ENCODE measurements around the gene SACM1L.

The SACM1L gene

GRCh38 chr3:45771831-45772230 lies 82.6 kb downstream of the SACM1L start:
- DNase-seq (ENCODE audit: low read depth): no peak

DNA sequence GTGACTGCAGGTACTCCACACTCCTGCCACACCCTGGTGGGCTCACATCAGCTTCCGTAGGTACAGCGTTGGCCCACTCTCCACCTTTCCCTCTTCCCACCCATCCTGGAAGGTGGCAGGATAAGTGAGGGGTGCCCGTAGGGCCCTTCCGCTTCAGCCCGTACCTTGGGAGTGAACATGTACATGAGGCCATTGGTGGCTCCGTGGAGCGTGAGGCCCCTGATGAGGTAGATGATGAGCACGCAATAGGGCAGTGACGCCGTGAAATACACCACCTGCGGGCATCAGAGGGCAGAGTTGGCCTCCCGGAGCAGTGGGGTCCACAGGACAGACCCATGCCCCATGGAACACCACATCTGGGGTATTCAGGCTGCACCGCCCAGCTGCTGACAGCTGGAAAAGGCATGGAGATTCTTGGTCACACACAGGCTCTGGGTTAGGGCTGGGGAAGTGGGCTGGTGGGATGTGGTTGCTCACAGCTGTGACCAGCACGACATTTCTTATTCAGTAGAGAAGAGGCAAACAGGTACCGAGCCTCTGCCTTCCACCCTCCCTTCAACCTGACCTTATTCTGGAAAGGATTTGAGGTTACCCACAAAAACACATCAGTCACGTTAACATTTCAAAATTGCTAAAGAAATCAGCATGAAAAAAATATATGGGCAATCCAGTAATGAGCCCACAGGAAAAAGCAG lies 83.3 kb downstream of the SACM1L start:
- DNase-seq (ENCODE audit: low read depth): no peak

GRCh38 chr3:45773072-45773471 lies 83.9 kb downstream of the SACM1L start:
- no peak for DNase-seq (ENCODE audit: low read depth)

GRCh38 chr3:45773714-45774449 lies 84.7 kb downstream of the SACM1L start:
- no peak for DNase-seq (ENCODE audit: low read depth)

GRCh38 chr3:45774581-45775521 lies 85.7 kb downstream of the SACM1L start:
- DNase-seq (ENCODE audit: low read depth): no peak

GRCh38 chr3:45775571-45776300 lies 86.5 kb downstream of the SACM1L start:
- DNase-seq (ENCODE audit: low read depth): no peak

GRCh38 chr3:45776301-45776595 lies 87.1 kb downstream of the SACM1L start:
- no peak for DNase-seq (ENCODE audit: low read depth)

GRCh38 chr3:45776611-45777010 lies 87.4 kb downstream of the SACM1L start:
- DNase-seq (ENCODE audit: low read depth): no peak

DNA sequence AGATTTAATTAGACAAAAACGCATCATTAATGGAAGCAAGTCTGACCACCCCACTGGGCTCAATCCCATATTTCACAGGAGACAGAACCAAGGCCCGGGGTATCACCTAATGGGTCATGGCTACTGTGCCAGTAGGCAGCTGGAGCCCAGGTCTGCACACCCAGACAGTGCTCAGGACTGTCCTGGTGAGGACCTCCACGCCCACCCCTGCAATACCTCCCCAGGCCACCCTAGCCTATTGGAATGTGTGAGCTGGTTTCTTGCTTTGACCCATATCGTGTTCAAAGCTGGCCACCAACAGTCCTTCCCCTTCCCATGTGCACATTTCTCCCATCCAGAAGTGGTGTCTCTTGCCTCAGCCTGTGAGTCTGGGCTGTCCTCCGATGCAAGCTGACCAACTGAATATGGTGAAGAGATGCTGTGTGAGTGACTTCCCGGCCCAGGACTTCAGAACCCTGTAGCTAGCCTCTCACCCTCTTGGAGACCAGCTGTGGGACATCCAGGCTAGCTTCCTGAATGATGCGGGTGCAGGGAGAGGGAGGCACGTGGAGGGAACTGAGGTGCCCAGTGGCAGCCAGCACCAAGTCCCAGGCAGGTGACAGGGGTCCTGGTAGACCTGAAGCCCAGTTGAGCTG lies 88.0 kb downstream of the SACM1L start:
- DNase-seq (ENCODE audit: low read depth): no peak

- no peak for DNase-seq (ENCODE audit: low read depth)
Measured at GRCh38 chr3:45777746-45778386, 88.7 kb downstream of the SACM1L start.

GRCh38 chr3:45778761-45779201 lies 89.6 kb downstream of the SACM1L start:
- DNase-seq (ENCODE audit: low read depth): no peak

GRCh38 chr3:45779746-45780735 lies 90.8 kb downstream of the SACM1L start:
- DNase-seq (ENCODE audit: low read depth): no peak

- no peak for DNase-seq (ENCODE audit: low read depth)
Measured at GRCh38 chr3:45781271-45781670, 92.1 kb downstream of the SACM1L start.

DNA sequence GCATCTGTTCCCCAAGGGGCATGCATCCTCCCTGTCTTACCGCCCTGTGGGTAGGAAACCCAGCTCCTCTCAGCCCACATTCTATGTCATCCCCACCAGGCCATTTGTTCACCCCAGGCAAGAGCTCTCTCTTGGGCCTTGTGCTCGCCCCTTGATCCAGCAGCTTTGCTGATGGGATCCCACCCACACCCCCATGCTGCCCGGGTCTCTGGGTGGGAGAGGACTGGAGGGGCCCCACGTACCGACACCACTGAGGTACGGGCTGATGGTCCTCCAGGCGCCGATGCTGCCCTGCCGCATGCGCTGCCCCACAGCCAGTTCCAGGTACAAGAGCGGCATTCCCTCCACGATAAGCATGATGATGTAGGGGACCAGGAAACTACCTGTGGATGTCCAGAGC lies 92.6 kb downstream of the SACM1L start:
- no peak for DNase-seq (ENCODE audit: low read depth)

DNA sequence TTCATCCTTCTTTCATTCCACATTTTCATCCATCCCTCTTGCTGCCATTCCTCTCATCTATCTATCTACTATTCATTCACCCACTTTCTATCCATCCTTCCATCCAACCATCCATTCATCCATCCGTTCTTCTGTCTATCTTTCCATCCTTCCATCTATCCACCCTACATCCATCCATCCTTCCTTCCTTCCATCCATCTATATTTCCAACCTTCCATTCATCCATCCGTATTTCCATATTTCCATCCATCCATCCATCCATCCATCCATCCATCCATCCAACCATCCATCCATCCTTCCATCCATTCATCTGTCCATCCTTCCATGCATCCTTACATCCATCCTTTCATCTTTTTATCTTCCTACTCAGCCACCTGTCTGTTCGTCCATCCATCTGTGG lies 93.2 kb downstream of the SACM1L start:
- no peak for DNase-seq (ENCODE audit: low read depth)

DNA sequence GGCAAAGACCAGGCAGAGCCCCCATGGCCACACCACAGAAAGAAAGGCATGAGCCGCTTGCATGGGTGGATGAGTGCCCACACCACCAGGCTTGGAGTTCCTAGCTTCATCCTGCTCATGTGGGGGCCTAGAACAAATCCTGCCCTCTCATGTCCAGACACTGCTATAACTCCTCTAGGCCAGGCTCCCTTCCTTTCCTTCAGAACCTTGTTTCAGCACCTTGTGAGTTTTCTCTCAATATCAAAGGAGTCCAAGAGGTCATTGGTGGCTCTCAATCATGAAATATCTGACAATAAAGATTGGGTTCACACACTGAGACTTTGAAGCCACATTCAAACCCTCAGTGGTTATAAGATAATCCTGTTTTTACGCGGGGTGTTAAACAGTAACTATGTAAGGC lies 94.5 kb downstream of the SACM1L start:
- no peak for DNase-seq (ENCODE audit: low read depth)

DNA sequence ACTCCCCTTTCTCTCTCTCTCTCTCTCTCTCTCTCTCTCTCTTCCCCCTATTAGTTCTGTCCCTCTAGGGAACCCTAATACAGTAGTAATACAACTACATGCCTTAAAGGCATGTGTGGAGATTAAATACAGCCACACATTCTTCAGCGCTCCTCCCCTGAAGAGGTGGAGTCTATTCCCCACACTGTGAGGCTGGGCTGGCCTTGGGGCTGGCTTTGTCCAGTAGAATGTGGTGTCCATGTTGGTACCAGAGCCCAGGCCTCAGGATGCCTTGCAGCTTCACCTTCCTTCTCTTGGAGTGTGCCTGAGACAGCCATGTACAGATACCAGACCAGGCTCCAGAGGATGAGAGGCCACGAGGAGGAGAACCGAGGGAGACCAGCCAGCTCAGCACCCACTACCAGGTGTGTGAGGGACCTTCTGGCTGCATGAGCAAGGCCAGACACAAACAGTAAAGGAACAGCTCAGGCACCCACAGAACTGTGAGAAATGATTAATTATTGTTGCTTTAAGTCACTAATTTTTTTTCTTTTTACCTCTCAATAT lies 96.5 kb downstream of the SACM1L start:
- no peak for DNase-seq (ENCODE audit: low read depth)

- DNase-seq (ENCODE audit: low read depth): no peak
Measured at GRCh38 chr3:45786801-45787495, 97.8 kb downstream of the SACM1L start.

- DNase-seq (ENCODE audit: low read depth): no peak
Measured at GRCh38 chr3:45787551-45787950, 98.4 kb downstream of the SACM1L start.
